ENCODE measurements around the gene POLR1D.

POLR1D gene

DNA sequence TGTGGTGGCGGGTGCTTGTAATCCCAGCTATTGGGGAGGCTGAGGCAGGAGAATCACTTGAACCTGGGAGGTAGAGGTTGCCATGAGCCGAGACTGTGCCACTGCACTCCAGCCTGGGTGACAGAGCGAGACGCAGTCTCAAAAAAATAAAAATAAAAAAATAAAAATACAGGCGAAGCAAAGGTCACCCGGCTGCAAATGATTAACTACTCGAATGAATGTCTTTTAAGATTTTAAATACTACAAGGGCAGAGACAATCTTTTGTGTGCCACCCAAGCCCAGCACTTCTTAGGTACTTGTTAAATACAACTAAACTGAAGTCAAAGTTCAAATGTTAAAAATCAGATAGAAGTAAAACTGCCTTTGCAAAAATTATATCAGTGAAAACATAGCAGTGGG lies 8.1 kb upstream of the POLR1D start:
- Histone ChIP-seq H3K27me3 (ENCODE audit: control insufficient read depth in 5 of 5, insufficient read depth in 4 of 5, low read length in 5 of 5) (no peaks in the 10 kb centered on the region), H3K4me3 (ENCODE audit: low read depth in 1 of 5, low read length in 5 of 5) (no peak overlapping the region), H3K9me3 (ENCODE audit: control insufficient read depth in 5 of 5, low read length in 5 of 5) (peaks cover 0 to 9% (median 3%) of the 10 kb centered on the region in 5 donors), H3K27ac (ENCODE audit: low read depth, low read length) (no peak overlapping the region), H3K36me3 (ENCODE audit: control insufficient read depth in 5 of 5, insufficient read depth in 5 of 5, low read length in 5 of 5) (no peaks in the 10 kb centered on the region), H3K4me1 (ENCODE audit: control insufficient read depth in 5 of 5, insufficient read depth in 5 of 5, low read length in 5 of 5) (peaks cover 0 to 4% (median 2%) of the 10 kb centered on the region in 5 donors), H3K9ac (ENCODE audit: low read length in 5 of 5) (no peak overlapping the region)

DNA sequence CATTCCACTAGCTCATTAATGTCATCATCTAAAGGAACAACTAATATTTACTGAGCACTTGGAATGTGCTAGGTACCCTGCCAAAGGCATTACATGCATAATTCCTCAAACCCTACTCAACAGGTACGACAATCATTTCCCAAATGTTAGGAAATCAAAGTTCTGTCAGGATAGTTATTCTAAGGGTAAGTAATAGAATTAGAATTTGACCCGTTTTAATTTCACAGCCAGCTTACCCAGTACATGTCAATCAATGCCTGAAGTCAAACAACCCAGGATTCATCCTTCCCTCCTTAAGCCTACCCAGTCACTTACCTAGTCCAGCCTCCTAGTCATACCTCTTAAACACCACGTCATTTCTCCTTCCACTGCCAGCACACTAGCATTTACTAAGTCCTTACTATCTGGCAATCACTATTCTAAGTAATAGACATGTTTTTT lies 3.8 kb upstream of the POLR1D start:
- Histone ChIP-seq H3K36me3 (ENCODE audit: control insufficient read depth in 5 of 5, insufficient read depth in 5 of 5, low read length in 5 of 5) (no peaks in the 10 kb centered on the region), H3K27ac (ENCODE audit: low read depth, low read length) (no peak overlapping the region), H3K27me3 (ENCODE audit: control insufficient read depth in 5 of 5, insufficient read depth in 4 of 5, low read length in 5 of 5) (no peaks in the 10 kb centered on the region), H3K4me3 (ENCODE audit: low read depth in 1 of 5, low read length in 5 of 5) (no peak overlapping the region), H3K9me3 (ENCODE audit: control insufficient read depth in 5 of 5, low read length in 5 of 5) (peaks cover 0 to 9% (median 3%) of the 10 kb centered on the region in 5 donors), H3K4me1 (ENCODE audit: control insufficient read depth in 5 of 5, insufficient read depth in 5 of 5, low read length in 5 of 5) (peaks cover 0 to 37% (median 32%) of the 10 kb centered on the region in 5 donors), H3K9ac (ENCODE audit: low read length in 5 of 5) (no peak overlapping the region)

DNA sequence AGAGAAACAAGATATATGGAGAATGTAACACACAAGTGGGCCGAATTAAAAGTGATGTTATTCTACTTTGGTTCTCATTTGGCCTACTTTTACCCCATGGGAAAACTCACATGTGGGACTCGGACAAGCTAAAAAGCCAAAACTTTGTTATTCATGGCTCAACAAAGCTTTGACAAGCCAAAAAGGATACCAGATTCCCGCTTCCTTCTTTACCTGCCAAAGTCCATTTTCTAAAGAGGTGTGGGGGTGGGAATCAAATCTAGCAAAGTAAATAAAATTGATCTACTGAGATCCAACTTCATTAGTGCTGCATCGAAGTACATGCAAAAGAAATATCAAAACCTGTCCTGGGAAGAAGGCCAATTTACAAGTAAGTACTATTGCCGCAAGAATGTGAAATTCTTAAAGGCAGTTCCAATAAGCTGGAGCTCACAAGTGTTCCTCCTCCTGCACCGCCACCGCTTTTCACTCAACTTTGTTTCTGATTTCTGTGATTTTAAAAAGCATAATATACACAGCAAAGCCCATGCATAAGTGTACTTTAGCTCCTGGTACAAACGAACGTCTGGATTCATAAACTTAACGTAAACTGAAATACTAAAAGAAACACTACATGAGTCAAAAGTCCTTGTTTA lies 2.5 kb upstream of the POLR1D start:
- H3K4me3 ChIP-seq (ENCODE audit: low read depth in 1 of 5, low read length in 5 of 5) = peak overlapping the region; percentile 72 to 90 (median 81)
- H3K4me1 ChIP-seq (ENCODE audit: control insufficient read depth in 5 of 5, insufficient read depth in 5 of 5, low read length in 5 of 5) = peaks cover 0 to 48% (median 39%) of the 10 kb centered on the region in 5 donors
- no peaks in the 10 kb centered on the region for H3K27me3 ChIP-seq (ENCODE audit: control insufficient read depth in 5 of 5, insufficient read depth in 4 of 5, low read length in 5 of 5)
- peak overlapping the region; percentile 91 for H3K27ac ChIP-seq (ENCODE audit: low read depth, low read length)
- H3K36me3 ChIP-seq (ENCODE audit: control insufficient read depth in 5 of 5, insufficient read depth in 5 of 5, low read length in 5 of 5) = peaks cover 0 to 4% (median 0%) of the 10 kb centered on the region in 5 donors
- peaks cover 0 to 6% (median 3%) of the 10 kb centered on the region in 5 donors for H3K9me3 ChIP-seq (ENCODE audit: control insufficient read depth in 5 of 5, low read length in 5 of 5)
- H3K9ac ChIP-seq (ENCODE audit: low read length in 5 of 5) = peak overlapping the region in 4 of 5 donors; percentile 75 to 84 (median 79)

DNA sequence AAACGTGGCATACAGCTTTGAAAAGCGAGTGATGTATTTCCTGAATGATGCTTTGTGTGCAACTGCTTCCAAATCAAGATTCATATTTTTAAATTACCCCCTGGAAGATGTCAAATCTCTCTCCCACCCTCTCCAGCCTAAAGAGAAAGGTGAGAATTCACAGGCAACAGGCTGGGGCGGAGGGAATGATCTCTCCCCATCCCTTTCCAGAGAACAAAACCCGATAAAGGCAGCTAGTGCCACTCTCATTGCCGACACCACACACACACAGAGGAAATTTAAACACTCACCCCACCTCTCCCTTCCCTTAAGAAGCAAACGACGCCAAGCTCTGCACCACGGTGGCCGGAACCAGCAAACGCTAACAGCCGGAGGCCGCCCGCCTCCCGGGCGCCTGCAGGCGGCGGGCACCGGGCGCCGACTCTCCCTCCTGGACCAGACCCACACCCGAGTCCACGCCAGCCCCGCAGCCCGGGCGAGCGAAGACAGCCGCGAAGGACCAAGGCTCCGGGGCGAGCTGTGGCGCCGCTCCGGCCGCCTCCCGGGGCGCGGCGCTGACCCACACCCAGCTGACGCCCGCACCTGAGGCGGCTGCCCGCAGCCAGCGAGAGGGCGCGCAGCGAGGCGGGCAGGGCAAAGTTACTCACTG lies 1.8 kb upstream of the POLR1D start:
- H3K27ac ChIP-seq (ENCODE audit: low read depth, low read length) = peak overlapping the region; percentile 91
- H3K4me1 ChIP-seq (ENCODE audit: control insufficient read depth in 5 of 5, insufficient read depth in 5 of 5, low read length in 5 of 5) = peaks cover 0 to 48% (median 39%) of the 10 kb centered on the region in 5 donors
- H3K4me3 ChIP-seq (ENCODE audit: low read depth in 1 of 5, low read length in 5 of 5) = peak overlapping the region; percentile 72 to 90 (median 81)
- H3K9me3 ChIP-seq (ENCODE audit: control insufficient read depth in 5 of 5, low read length in 5 of 5) = peaks cover 0 to 2% (median 0%) of the 10 kb centered on the region in 5 donors
- H3K27me3 ChIP-seq (ENCODE audit: control insufficient read depth in 5 of 5, insufficient read depth in 4 of 5, low read length in 5 of 5) = no peaks in the 10 kb centered on the region
- H3K9ac ChIP-seq (ENCODE audit: low read length in 5 of 5) = peak overlapping the region; percentile 6 to 84 (median 77)
- H3K36me3 ChIP-seq (ENCODE audit: control insufficient read depth in 5 of 5, insufficient read depth in 5 of 5, low read length in 5 of 5) = peaks cover 0 to 5% (median under 1%) of the 10 kb centered on the region in 5 donors

DNA sequence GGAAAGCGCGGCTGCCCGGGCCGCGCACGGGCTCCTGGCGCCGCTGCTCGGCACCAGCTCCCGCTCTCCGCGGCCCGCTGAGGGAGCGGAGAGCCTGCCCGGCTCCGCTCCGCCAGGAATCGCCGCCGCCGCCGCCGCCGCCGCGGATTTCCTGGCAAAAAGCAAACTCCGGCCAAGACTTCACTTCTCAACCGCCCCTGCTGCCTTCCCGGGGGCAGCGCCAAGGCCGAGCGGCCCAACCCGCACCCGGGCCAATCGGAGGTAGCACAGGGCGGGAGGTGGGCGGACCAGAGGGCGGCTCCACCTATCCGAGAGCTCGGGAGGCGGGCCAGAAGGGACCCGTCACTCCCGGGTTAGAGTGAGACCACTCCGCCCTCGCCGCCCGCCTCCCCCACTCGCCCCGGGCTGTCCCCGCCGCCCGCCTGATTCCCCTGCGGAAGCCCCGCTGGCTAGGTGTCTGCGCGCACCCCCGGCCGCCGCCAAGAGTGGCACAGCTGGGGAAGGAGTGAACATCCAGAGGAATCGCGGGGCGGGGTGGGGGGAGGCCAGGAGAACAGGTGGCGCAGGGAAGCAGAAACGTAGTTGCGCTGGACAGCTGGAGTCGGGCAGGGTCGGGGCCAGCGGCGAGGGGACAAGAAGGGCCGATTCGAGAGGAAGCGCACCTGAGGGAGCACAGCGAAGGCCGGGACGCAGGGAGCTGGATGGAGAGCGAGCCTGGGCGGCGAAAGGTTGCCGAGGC lies 1.1 kb upstream of the POLR1D start, which contains the start of gene LNX2:
LNX2 (minus strand) TSS at position 153 of the 739 bp plus-strand sequence. CDS start 38,826 bp downstream, outside the sequence.
- peak within 1 kb of the TSS; percentile 44 to 92 (median 91) for H3K9ac ChIP-seq (ENCODE audit: low read length in 5 of 5)
- H3K4me3 ChIP-seq (ENCODE audit: low read depth in 1 of 5, low read length in 5 of 5) = peak within 1 kb of the TSS; percentile 77 to 94 (median 85)
- no peaks in the 10 kb centered on the region for H3K27me3 ChIP-seq (ENCODE audit: control insufficient read depth in 5 of 5, insufficient read depth in 4 of 5, low read length in 5 of 5)
- peak within 1 kb of the TSS; percentile 91 for H3K27ac ChIP-seq (ENCODE audit: low read depth, low read length)
- H3K9me3 ChIP-seq (ENCODE audit: control insufficient read depth in 5 of 5, low read length in 5 of 5) = no peaks in the 10 kb centered on the region
- H3K4me1 ChIP-seq (ENCODE audit: control insufficient read depth in 5 of 5, insufficient read depth in 5 of 5, low read length in 5 of 5) = peaks cover 0 to 48% (median 39%) of the 10 kb centered on the region in 5 donors
- peaks cover 0 to 5% (median 2%) of the 10 kb centered on the region in 5 donors for H3K36me3 ChIP-seq (ENCODE audit: control insufficient read depth in 5 of 5, insufficient read depth in 5 of 5, low read length in 5 of 5)

DNA sequence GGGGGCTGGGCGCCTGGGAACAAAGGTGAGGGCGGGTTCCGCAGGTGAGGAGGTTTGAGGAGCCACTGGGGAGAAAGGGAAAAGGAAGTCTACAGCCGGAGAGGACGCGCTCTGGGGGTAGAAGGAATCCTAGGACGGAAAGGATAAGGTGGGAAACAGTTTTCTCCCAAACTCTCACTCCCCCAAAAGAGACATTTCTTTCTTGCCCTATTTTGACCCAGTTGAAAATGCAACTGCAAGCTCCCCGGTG lies 651 bp upstream of the POLR1D start:
- H3K27ac ChIP-seq (ENCODE audit: low read depth, low read length) = peak overlapping the region; percentile 91
- H3K27me3 ChIP-seq (ENCODE audit: control insufficient read depth in 5 of 5, insufficient read depth in 4 of 5, low read length in 5 of 5) = no peaks in the 10 kb centered on the region
- H3K4me3 ChIP-seq (ENCODE audit: low read depth in 1 of 5, low read length in 5 of 5) = peak overlapping the region; percentile 72 to 94 (median 81)
- peaks cover 0 to 8% (median 2%) of the 10 kb centered on the region in 5 donors for H3K36me3 ChIP-seq (ENCODE audit: control insufficient read depth in 5 of 5, insufficient read depth in 5 of 5, low read length in 5 of 5)
- peaks cover 0 to 48% (median 39%) of the 10 kb centered on the region in 5 donors for H3K4me1 ChIP-seq (ENCODE audit: control insufficient read depth in 5 of 5, insufficient read depth in 5 of 5, low read length in 5 of 5)
- H3K9ac ChIP-seq (ENCODE audit: low read length in 5 of 5) = peak overlapping the region; percentile 44 to 92 (median 91)
- H3K9me3 ChIP-seq (ENCODE audit: control insufficient read depth in 5 of 5, low read length in 5 of 5) = no peaks in the 10 kb centered on the region

DNA sequence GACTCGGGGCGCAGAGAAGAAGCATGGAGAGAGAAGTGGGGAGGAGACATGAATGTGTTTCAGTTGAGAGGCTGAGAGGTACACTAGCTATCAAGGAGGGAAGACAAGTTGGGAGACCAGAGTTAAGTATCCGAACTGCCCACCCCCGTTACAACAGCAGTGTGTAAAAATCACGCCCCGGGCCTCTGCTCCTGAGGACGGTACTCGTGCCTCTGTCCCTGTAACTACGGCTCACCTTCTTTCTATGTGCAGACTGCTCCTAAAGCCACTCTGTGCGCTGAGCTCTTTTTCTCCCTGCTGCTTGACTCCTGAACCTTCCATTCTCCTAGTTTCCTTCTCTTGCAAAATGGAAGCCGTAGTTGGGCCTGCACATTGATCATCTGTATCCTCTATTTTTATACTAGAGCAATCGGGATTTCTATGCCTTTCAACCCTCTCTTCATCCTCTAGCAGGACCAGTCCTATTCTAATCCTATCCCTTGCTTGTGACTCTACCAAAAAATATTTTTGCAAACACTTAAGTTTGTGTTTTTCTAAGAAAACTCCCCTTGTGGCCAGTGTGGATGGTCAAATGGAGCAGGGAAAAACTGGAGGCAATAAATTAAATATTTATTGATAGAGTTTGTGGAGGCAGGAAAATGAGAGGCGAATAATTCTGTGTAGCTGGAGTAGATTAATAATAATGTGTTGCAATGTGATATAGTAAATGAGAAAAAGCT lies 569 bp downstream of the POLR1D start:
- peak overlapping the region; percentile 77 to 96 (median 90) for H3K4me3 ChIP-seq (ENCODE audit: low read depth in 1 of 5, low read length in 5 of 5)
- peak overlapping the region; percentile 82 to 92 (median 90) for H3K9ac ChIP-seq (ENCODE audit: low read length in 5 of 5)
- peaks cover 0 to 48% (median 39%) of the 10 kb centered on the region in 5 donors for H3K4me1 ChIP-seq (ENCODE audit: control insufficient read depth in 5 of 5, insufficient read depth in 5 of 5, low read length in 5 of 5)
- H3K27ac ChIP-seq (ENCODE audit: low read depth, low read length) = peak overlapping the region; percentile 91
- peaks cover 0 to 8% (median 2%) of the 10 kb centered on the region in 5 donors for H3K36me3 ChIP-seq (ENCODE audit: control insufficient read depth in 5 of 5, insufficient read depth in 5 of 5, low read length in 5 of 5)
- H3K9me3 ChIP-seq (ENCODE audit: control insufficient read depth in 5 of 5, low read length in 5 of 5) = no peaks in the 10 kb centered on the region
- H3K27me3 ChIP-seq (ENCODE audit: control insufficient read depth in 5 of 5, insufficient read depth in 4 of 5, low read length in 5 of 5) = no peaks in the 10 kb centered on the region

DNA sequence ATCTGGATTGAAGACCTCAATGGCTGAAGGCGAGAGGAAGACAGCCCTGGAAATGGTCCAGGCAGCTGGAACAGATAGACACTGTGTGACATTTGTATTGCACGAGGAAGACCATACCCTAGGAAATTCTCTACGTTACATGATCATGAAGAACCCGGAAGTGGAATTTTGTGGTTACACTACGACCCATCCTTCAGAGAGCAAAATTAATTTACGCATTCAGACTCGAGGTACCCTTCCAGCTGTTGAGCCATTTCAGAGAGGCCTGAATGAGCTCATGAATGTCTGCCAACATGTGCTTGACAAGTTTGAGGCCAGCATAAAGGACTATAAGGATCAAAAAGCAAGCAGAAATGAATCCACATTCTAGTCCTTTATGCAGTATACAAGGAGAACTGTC lies 1.2 kb downstream of the POLR1D start:
- Histone ChIP-seq H3K36me3 (ENCODE audit: control insufficient read depth in 5 of 5, insufficient read depth in 5 of 5, low read length in 5 of 5) (peaks cover 0 to 8% (median 2%) of the 10 kb centered on the region in 5 donors), H3K4me1 (ENCODE audit: control insufficient read depth in 5 of 5, insufficient read depth in 5 of 5, low read length in 5 of 5) (peaks cover 0 to 48% (median 39%) of the 10 kb centered on the region in 5 donors), H3K9me3 (ENCODE audit: control insufficient read depth in 5 of 5, low read length in 5 of 5) (no peaks in the 10 kb centered on the region), H3K9ac (ENCODE audit: low read length in 5 of 5) (no peak overlapping the region), H3K4me3 (ENCODE audit: low read depth in 1 of 5, low read length in 5 of 5) (no peak overlapping the region), H3K27ac (ENCODE audit: low read depth, low read length) (no peak overlapping the region), H3K27me3 (ENCODE audit: control insufficient read depth in 5 of 5, insufficient read depth in 4 of 5, low read length in 5 of 5) (no peaks in the 10 kb centered on the region)

DNA sequence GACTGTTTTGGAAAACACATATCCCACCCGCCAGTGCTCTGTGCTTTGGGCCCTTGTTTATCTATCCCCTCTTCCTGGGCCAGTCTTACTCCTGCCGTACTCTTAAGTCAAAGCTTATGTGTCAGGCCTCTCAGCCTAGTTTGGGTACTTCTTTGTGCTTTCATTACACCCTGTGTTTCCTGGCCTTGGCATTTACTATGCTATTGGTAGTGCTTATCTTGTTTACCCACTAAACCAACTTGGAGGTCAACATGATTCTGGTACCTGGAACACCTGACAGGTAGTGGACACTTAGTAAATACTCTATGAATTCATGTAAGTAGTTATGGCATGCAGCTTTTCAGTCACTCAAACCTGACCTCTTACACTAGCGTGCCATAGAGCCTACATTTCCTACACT lies 2.4 kb downstream of the POLR1D start:
- Histone ChIP-seq H3K27ac (ENCODE audit: low read depth, low read length) (no peak overlapping the region), H3K9me3 (ENCODE audit: control insufficient read depth in 5 of 5, low read length in 5 of 5) (no peaks in the 10 kb centered on the region), H3K36me3 (ENCODE audit: control insufficient read depth in 5 of 5, insufficient read depth in 5 of 5, low read length in 5 of 5) (peaks cover 0 to 8% (median 2%) of the 10 kb centered on the region in 5 donors), H3K4me1 (ENCODE audit: control insufficient read depth in 5 of 5, insufficient read depth in 5 of 5, low read length in 5 of 5) (peaks cover 0 to 41% (median 30%) of the 10 kb centered on the region in 5 donors), H3K4me3 (ENCODE audit: low read depth in 1 of 5, low read length in 5 of 5) (no peak overlapping the region), H3K9ac (ENCODE audit: low read length in 5 of 5) (no peak overlapping the region), H3K27me3 (ENCODE audit: control insufficient read depth in 5 of 5, insufficient read depth in 4 of 5, low read length in 5 of 5) (no peaks in the 10 kb centered on the region)
